Adipocyte (in vitro differentiated cells): Measurements from ENCODE around the gene NRG4.

ENCODE experiments used
- DNase-seq: peaks from one replicate; pipeline ENCODE4 v3.0.0-alpha.2; 2015; ENCODE audit warnings: low read depth
- H3K27me3 ChIP-seq: replicated peaks from 2 replicates; pipeline ENCODE4 v1.7.0; 2013; ENCODE audit warnings: mild to moderate bottlenecking, low read length, moderate library complexity; ENCODE audit not compliant: control insufficient read depth, insufficient read depth
- H3K36me3 ChIP-seq: 2 replicates; pipeline ENCODE4 v1.7.0; 2013; ENCODE audit warnings: low read length, mild to moderate bottlenecking, moderate library complexity; ENCODE audit not compliant: control insufficient read depth, insufficient read depth, severe bottlenecking
- H3K4me1 ChIP-seq: 2 replicates; pipeline ENCODE4 v1.7.0; 2013; ENCODE audit warnings: mild to moderate bottlenecking, low read length, moderate library complexity; ENCODE audit not compliant: control insufficient read depth, insufficient read depth
- H3K4me3 ChIP-seq: 2 replicates; pipeline ENCODE4 v1.7.0; 2013; ENCODE audit warnings: mild to moderate bottlenecking, low read length, moderate library complexity
- H3K9ac ChIP-seq: 2 replicates; pipeline ENCODE4 v1.7.0; 2013; ENCODE audit warnings: mild to moderate bottlenecking, low read length, moderate library complexity
- H3K9me3 ChIP-seq: 2 replicates; pipeline ENCODE4 v1.7.0; 2013; ENCODE audit warnings: mild to moderate bottlenecking, low read length, moderate library complexity; ENCODE audit not compliant: control insufficient read depth

Gene NRG4

GRCh38 chr15:75947092-75947491, 65.1 kb downstream of the NRG4 start:
- Histone ChIP-seq H3K4me1 (peaks cover 5% of the 10 kb centered on the region), H3K36me3 (no peaks in the 10 kb centered on the region), H3K9me3 (no peaks in the 10 kb centered on the region), H3K9ac (no peak overlapping the region), H3K27me3 (no peaks in the 10 kb centered on the region), H3K4me3 (no peak overlapping the region)
- peak; percentile 7 for DNase-seq

DNA sequence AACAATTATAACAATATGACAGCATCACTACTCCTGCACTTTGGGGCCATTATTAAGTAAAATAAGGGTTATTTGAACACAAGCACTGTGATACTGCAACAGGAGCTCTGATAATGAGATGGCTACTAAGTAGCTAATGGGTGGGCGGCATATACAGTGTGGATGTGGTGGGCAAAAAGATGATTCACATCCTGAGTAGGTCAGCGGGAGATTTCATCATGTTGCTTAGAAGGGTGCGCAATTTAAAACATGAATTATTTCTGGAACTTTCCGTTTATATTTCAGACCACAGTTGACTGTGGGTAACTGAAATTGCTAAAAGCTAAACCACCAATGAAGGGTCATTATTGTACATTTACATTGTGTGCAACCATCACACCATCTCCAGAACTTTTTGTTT, 66.3 kb downstream of the NRG4 start:
- DNase-seq: no peak

GRCh38 chr15:75943713-75944215, 68.5 kb downstream of the NRG4 start:
- no peak for DNase-seq
- Histone ChIP-seq H3K27me3 (no peaks in the 10 kb centered on the region), H3K9ac (no peak overlapping the region), H3K36me3 (peaks cover 11% of the 10 kb centered on the region), H3K4me1 (peaks cover 5% of the 10 kb centered on the region), H3K9me3 (no peaks in the 10 kb centered on the region), H3K4me3 (no peak overlapping the region)

More for the DNA sequence above, 66.3 kb downstream of the NRG4 start:
- Histone ChIP-seq H3K27me3 (no peaks in the 10 kb centered on the region), H3K4me3 (no peak overlapping the region), H3K9me3 (no peaks in the 10 kb centered on the region), H3K4me1 (peaks cover 5% of the 10 kb centered on the region), H3K9ac (no peak overlapping the region), H3K36me3 (no peaks in the 10 kb centered on the region)

GRCh38 chr15:75943246-75943645, 69.0 kb downstream of the NRG4 start:
- Histone ChIP-seq H3K36me3 (peaks cover 17% of the 10 kb centered on the region), H3K27me3 (no peaks in the 10 kb centered on the region), H3K4me3 (no peak overlapping the region), H3K9ac (no peak overlapping the region), H3K4me1 (peaks cover 5% of the 10 kb centered on the region), H3K9me3 (no peaks in the 10 kb centered on the region)
- no peak for DNase-seq

DNA sequence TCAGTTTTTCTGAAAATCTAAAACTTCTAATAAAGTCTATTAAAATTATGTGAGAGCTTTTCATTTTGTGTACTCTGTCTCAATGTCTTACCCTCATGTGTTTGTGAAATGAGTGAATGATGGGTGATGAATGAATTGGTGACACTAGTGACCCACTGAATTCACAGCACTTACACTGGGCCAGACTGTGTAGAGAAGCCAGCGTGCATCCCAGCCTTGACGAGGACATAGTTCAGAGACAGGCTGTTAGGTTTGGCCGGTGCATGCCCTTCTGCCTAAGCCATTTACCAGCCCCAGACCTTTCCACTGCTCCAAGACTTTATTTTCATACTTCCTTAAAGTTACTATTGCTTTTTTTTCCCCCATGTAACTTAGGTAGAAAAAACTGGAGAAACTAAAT, 69.8 kb downstream of the NRG4 start:
- Histone ChIP-seq H3K36me3 (peaks cover 24% of the 10 kb centered on the region), H3K9me3 (no peaks in the 10 kb centered on the region), H3K27me3 (no peaks in the 10 kb centered on the region), H3K9ac (no peak overlapping the region), H3K4me3 (no peak overlapping the region), H3K4me1 (peaks cover 3% of the 10 kb centered on the region)
- no peak for DNase-seq

DNA sequence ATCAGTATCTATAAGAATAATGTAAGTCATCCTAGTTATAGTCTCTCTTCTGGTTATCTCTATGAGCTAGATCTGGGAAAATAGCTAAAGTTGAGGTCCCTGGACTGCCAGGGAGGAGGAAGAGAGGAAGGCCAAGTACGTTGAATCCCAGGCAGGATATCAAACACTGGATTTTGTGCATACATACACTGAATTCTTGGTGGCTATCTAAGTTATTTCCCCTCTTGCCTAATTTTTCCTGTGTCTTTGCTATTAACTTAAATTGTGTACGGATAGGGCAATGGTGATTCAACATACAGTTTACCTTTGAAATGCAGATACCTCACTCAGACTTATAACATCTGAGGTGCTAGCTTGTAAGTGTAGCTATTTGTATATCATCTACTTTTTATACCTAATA, 81.4 kb downstream of the NRG4 start:
- DNase-seq: no peak
- H3K9me3 ChIP-seq: no peaks in the 10 kb centered on the region
- peaks cover 53% of the 10 kb centered on the region for H3K36me3 ChIP-seq
- H3K9ac ChIP-seq: no peak overlapping the region
- H3K27me3 ChIP-seq: no peaks in the 10 kb centered on the region
- no peak overlapping the region for H3K4me3 ChIP-seq
- peaks cover 5% of the 10 kb centered on the region for H3K4me1 ChIP-seq

- Histone ChIP-seq H3K27me3 (no peaks in the 10 kb centered on the region), H3K36me3 (peaks cover 48% of the 10 kb centered on the region), H3K4me3 (no peak overlapping the region), H3K9ac (no peak overlapping the region), H3K4me1 (peaks cover 14% of the 10 kb centered on the region), H3K9me3 (no peaks in the 10 kb centered on the region)
- DNase-seq: no peak
These were observed 82.2 kb downstream of the NRG4 start for GRCh38 chr15:75929799-75930565.

GRCh38 chr15:75928680-75929608, 83.3 kb downstream of the NRG4 start:
- DNase-seq: peak; percentile 30
- no peaks in the 10 kb centered on the region for H3K9me3 ChIP-seq
- peaks cover 15% of the 10 kb centered on the region for H3K4me1 ChIP-seq
- no peaks in the 10 kb centered on the region for H3K27me3 ChIP-seq
- no peak overlapping the region for H3K9ac ChIP-seq
- no peak overlapping the region for H3K4me3 ChIP-seq
- peaks cover 39% of the 10 kb centered on the region for H3K36me3 ChIP-seq

DNA sequence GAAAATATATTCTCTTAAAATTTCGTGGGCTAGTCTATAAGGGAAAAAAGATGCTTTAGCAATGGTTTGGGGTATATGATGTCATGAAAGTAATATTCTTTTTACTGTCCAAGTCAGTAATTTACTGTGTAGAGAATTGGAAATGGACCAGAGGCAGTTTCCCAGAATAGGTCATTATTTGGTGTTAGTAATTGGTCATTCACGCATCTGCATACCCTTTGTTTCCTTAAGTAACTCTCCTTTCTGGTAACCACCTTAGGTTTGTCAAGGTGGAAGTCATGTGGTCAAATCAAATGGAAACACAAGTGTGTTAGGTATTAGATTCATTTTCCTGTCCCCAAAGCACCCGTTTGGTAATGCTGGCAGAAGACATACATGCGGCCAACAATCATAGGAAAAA, 84.6 kb downstream of the NRG4 start:
- no peak overlapping the region for H3K9ac ChIP-seq
- no peaks in the 10 kb centered on the region for H3K9me3 ChIP-seq
- DNase-seq: no peak
- H3K27me3 ChIP-seq: no peaks in the 10 kb centered on the region
- H3K36me3 ChIP-seq: peaks cover 27% of the 10 kb centered on the region
- H3K4me1 ChIP-seq: peaks cover 20% of the 10 kb centered on the region
- H3K4me3 ChIP-seq: no peak overlapping the region

DNA sequence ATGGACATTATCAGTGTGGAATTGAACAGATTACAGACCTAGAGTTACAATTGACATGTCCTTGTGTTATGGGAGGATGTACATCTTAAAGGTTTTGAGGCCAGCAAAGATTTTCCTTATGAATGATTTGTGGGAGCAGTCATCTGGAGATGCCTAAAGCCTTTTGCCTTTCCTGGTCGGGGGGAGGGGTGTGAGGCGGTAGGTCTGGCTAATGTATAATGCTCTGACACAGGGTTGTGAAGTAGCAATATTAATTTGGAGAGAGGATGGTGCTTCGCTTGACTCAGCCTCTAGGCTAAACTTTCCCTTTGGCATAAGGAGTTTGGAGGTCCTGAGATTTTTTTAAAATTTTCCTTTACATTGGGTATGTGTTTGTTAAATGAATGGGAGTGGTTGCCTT, 85.3 kb downstream of the NRG4 start:
- Histone ChIP-seq H3K4me1 (peaks cover 27% of the 10 kb centered on the region), H3K4me3 (no peak overlapping the region), H3K9ac (no peak overlapping the region), H3K9me3 (no peaks in the 10 kb centered on the region), H3K27me3 (no peaks in the 10 kb centered on the region), H3K36me3 (peaks cover 24% of the 10 kb centered on the region)
- no peak for DNase-seq

DNA sequence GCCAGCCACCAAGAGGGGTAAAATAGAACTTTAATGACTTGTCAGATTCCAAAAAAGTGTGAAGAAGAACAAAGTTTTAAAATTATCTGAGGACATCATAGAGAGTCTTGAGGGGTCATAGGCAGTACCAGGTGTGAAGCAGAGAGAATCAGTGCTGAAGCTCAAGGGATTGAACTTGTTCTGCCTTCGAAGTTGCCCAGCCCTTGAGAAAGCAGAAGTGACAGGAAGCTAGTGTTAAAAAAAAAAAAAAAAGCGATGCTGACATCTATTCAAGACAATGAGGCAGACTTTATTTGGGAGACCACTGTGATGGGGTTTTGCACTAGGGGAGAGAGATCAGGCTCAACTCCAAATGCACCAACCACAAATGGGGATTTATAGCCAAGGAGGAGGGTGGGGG, 86.8 kb downstream of the NRG4 start:
- H3K4me1 ChIP-seq: peaks cover 31% of the 10 kb centered on the region
- H3K4me3 ChIP-seq: no peak overlapping the region
- H3K36me3 ChIP-seq: peaks cover 9% of the 10 kb centered on the region
- DNase-seq: no peak
- no peak overlapping the region for H3K9ac ChIP-seq
- H3K27me3 ChIP-seq: no peaks in the 10 kb centered on the region
- H3K9me3 ChIP-seq: no peaks in the 10 kb centered on the region
